Measurements from ENCODE around the gene EVL.
A peak's percentile ranks its signal among the peaks of the same experiment; 100 is the strongest.

Gene EVL

DNA sequence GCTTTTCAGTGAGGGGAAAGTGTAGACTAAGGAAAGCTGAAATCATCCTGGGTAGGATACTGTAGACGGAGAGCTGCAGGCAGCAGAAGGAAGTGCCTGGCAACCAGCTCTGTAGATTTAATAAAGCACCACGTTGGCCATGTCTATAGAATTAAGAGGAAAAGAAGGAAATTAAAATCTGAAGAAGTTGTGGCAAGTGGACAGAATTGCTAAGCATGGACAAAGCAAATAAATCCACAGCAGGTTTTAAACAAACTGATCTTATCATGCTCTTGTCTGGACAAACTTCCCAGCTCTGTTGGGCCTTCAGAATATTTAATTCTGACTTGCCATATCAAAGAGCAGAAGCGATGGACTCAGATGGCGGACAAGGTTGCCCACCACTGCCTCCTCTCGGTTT lies 27.2 kb upstream of the EVL start:
- DNase-seq (ENCODE audit: low spot score) = no peak

DNA sequence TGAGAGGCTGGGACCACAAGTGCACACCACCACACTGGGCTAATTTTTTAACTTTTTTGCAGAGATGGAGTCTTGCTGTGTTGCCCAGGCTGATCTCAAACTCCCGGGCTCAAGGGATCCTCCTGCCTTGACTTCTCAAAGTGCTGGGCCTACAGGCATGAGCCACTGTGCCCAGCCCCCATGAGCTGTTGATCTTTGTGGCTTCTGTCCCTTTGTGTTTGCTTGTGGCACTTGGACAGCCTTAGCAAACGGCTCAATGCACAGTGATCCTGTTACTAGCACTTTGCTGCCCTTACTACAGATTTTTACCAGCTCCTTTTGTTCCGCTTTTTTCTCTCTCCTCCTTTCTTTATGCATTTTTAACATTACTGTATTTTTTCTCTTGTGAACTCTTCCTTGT lies 25.3 kb upstream of the EVL start:
- DNase-seq (ENCODE audit: low spot score) = no peak

DNA sequence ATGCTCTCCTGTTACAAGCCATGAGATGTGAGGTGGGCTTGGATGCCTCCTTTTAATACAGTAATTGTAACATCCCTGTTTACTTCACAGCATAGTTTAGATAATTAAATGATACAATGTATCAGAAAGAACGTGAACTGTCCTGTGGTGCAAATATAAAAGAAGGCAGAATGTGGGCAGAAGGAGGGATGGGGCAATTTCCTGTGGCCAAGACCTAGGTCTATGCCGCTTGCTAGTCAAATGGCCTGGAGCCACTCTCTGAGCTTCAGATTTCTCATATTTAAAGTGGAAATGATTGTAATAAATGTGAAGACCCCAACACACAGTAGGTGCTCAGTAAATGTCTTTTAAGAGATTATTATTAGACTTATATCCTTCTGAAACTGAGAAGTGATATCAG lies 24.0 kb upstream of the EVL start:
- DNase-seq (ENCODE audit: low spot score) = no peak

DNA sequence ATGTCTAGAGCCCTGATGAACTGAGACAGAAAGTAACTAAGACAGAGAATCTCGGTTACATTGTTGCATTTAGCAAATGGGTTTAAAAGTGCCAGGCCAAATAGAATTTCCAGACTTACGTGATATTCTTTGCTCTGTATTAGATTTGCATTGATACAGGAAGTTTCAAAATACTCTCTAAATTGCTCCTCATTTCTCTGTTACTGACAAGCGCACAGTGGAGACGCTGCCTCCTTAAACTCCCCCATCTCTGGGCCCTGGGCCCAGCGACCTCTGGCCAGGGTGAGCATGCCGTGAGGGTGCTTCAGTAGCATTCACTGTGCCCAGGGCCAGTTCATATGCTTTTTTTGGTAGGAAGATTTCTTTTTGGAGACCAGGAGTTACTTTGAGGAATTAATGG lies 22.9 kb upstream of the EVL start:
- no peak for DNase-seq (ENCODE audit: low spot score)

DNA sequence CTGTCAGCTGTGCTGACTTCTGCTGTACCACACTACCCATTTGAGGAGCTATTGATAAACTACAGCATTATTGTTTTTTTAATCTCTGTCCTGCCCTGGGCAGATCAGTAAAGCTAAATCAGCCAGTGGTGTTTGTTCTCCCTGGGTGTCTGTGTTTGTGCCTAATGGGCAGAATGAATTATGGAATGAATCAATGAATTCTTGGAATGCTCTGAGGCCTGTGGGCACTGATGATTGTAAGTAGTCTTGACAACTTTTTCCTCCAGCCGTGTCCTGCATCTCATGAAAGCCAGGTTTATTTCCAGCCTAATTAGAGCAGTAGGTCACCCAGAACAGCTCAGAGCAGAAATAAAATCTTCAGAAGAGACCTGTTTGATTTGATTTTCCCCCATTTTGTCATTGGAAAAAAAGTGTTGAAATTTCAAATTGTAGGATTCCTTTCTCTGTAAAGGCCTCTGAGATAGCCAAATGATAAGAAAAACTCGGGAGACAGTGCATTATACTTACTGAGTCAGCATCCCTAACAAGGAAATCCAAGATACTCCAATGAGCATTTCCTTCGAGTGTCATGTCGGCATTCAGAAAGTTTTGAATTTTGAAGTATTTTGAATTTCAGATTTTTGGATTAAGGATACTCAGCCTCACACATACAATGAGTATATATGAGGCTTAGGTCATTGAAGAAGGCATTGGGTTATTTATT lies 19.4 kb upstream of the EVL start:
- DNase-seq (ENCODE audit: low spot score) = no peak

DNA sequence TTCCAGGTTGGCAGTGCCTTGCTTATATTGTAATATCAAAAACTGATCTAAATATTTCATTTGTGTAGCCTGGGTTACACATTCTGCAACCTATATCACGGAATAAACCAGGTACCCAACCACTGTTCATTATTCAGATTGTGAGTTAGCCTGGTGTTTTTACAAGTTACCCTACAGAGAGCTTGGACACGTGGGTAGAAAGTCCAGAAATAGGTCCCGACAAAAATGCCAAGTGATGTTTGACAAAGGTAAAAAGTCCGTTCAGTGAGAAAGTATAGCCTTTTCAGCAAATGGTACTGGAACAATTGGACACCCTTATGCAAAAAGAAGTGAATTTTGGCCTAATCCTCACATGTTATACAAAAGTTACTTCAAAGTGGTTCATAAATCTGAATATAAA lies 17.6 kb upstream of the EVL start:
- DNase-seq (ENCODE audit: low spot score) = no peak

DNA sequence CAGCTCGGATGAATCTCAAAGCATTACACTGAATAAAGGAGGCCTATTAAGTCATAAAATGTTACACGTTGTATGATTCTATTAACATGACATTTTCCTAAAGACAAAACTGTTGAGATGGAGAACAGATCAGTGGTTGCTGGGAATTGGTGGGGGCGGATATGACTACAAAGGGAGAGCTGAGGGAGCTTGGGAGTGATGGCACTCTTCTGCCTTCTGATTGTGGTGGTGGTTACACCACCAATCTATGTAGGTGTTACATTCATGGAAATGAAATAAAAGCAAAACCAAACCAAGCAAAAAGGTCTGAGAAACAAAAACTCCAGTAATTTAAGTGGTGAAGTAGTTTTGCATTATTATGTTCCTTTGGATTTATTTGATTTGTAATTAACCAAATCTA lies 16.4 kb upstream of the EVL start:
- no peak for DNase-seq (ENCODE audit: low spot score)

DNA sequence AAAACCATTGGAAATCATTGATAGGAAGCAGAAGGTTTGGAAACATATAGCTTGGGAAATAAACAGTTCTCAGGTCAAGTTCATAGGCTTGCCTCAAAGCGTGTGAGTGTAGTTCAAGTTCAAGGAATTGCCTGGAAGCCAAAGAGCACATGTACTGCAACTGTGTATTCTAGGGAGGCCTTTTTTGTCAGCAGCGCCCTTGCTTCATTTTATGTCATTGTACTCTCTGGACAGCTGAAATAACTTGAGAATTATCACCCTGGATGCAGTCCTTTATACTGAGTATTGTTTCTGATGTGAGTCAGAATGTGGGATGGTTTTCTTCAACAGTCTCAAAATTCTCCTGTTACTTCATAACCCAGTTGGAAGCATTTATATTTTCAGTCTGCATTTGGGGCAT lies 16.0 kb upstream of the EVL start:
- no peak for DNase-seq (ENCODE audit: low spot score)

DNA sequence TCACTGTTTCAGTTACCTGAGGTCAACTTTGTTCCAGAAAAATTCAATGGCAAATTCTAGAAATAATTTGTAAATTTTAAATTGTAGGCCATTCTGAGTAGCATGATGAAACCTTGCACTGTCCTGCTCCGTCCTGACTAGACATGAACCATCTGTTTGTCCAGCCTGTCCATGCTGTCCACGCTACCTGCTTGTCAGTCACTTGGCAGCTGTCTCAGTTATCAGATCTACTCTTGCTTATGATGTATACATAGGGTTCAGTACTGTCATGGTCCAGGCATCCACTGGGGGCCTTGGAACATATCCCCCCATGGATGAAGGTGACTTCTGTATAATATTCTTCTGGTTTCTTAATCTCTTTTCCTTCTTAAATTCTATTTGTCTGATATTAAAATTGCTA lies 14.1 kb upstream of the EVL start:
- no peak for DNase-seq (ENCODE audit: low spot score)

DNA sequence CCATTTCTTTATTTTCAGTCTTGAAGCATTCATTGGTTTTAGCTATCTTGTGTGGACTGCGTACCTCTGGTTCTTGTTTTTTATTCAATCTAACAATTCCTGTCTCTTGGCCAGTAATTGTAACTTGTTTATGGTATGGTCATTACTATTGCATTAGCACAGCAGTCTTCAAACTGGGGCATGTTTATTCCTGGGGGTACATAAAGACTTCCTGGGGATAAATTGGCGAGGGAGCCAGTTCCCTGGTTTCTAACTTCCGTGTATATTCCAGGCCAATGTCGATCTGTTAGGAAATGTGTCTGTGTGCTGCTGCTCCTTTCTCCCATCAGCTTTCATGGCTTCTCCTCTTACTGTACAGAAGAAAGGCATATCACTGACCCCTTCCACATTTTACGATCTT lies 13.7 kb upstream of the EVL start:
- no peak for DNase-seq (ENCODE audit: low spot score)

DNA sequence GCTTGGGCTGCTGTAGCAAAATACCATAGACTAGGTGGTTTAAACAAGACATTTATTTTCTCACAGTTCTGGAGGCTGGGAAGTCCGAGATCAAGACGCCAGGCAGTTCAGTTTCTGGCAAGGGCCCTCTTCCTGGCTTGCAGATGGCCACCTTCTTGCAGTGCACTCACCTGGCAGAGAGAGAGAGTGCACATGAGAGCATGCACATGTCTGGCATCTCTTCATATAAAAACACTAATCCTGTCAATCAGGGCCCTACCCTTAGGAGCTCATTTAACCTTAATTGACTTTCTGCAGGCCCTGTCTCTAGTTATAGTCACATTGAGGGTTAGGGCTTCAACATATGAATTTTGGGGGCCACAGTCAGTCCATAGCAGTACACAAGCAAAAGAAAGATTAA lies 12.4 kb upstream of the EVL start:
- no peak for DNase-seq (ENCODE audit: low spot score)

DNA sequence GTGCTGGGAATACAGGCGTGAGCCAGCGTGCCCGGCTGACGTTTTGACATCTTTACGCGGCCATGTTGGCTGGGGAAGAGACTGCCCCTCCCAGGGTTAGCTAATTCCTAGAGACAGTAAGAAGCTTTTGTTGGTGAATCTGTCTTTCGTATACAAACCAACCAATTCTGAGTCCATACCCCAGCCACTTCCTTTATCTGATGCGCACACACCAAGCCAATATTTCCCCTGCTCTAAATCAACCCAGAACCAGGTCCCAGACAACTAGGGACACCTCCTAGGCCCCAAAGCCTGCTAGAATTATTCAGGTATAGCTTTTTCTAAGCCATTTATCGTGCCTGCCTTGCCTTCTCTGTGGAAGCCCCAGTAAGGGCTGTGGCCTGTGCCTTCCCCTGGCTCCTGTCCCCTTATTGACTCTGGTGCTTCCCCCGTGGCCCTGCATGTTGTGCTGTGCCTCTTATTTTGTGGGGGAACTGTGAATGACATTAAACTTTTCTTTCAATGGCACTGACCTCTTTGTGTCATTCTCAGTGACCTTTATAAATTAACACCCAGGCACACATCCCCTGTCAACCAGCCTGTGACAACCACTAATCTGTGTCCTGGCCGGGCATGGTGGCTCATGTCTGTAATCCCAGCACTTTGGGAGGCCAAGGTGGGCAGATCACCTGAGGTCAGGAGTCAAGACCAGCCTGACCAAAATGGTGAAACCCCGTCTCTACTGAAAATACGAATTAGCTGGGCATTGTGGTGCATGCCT lies 10.7 kb upstream of the EVL start:
- no peak for DNase-seq (ENCODE audit: low spot score)

DNA sequence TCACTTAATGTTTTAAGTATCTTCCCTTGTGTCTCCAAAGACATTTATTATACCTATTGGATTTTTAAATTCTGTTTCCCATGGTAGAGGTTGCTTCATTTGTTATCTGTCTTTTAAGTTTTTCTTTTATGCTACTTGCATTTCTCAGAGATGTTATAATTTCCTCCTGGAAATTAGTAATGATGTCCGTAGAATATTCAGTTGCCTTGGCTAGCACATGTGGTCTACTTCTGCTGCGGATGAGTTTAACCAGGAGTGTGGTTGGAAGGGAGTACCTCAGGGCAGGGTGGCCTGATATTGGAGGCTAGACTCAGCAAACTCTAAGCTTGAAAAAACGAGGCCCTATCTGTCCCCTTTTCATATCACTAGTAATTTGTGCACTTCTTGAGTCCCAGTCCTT lies 8.8 kb upstream of the EVL start:
- no peak for DNase-seq (ENCODE audit: low spot score)

DNA sequence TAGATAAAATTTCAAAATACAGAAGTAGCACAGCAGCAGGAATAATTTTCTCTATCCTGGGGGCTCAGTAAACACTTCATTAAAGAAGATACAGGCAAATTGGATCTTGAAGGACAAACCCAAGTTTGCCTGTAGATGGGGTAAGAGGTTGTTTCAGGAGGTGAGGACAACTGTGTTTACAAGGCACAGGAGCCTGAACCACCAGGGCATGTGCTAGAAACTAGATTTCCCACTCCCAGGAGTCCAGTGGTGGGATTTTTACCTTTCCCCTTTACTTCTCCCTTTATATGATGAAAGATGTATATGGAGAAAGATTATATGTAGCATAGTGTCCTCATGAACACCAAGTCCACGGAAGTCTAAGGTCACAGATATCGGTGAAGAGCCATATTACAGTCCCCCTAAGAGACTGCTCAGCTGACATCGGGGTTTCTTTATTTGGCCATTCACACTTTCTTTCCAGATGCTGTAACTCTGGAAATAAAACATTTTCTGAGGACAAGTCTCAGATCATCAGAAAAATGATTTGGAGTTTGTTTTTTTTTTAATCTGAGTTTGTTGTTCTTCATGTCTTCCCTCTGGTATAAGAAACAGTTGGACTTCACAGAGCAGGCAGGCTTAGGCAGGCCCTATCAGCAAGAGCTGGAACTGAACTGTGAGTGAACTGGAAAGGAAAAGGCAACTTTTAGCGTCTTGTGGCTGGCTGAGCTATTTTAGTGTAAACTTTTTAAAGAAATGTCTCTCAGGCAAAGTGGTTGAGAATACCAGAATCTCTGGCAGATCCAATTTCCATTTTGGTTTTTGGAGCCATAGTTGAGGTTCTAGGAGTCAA lies 8.0 kb upstream of the EVL start:
- peak; percentile 39 for DNase-seq (ENCODE audit: low spot score)

DNA sequence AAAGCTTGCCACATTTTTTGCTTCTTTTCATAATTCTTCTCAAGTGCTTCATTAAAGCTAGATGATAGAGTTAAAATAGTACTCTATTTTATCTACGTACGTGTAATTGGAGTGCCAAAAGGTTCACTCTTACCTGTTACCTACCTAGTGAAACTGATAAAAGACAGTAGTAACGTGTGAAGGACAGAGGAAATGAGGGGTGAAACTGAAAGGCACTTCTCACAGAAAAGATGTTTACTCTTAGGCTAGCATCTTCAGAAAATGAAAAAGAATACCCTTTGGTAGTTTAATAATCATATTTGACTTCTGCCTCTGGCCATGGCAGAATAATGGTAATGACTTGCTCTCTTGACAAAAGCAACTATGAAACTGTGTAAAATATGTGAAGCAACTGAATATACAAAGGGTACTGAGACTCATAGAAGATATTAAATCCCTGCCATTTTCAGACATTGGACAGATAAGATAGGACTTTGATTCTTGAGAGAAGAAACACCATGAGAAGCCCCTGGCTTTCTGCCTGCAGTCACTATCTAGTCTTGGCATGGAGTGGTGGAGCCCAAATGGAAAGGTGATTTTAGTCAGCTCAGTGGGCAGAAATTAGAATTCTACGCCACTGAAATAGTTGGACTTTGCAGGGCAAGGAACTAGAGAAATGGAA lies 6.3 kb upstream of the EVL start:
- DNase-seq (ENCODE audit: low spot score) = no peak

DNA sequence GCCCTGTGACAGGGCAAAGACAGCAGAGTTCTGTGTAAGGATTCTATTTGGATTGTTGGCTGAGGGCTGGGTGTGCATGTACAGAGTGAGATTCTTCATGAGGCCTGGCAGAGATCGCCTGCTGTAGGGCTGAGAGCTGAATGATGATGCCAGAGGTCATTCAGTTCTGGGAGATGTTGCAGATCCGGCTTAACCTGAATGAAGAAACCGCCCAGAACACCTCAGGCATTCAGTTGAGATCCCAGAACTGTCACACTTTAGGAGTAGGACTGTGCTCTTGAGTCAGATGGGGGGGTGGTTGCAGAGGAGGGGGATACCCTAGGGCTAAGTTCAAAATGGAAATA lies 5.8 kb upstream of the EVL start:
- no peak for DNase-seq (ENCODE audit: low spot score)

DNA sequence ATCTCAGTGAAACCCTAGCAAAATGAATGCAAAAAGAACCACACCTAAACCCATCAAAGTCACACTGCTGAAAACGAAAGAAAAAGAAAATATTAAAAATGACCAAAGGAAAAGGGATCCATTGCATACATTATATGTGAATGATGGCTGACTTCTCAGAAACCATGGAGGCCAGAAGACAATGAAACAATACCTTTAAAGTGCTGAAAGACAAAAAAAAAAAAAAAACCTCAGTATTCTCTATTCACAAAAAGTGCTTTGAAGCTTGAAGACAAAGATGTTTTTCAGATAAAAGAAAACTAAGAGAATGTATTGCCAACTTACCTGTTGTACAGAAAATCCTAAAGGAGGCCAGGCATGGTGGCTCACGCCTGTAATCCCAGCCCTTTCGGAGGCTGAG lies 4.5 kb upstream of the EVL start:
- DNase-seq (ENCODE audit: low spot score) = no peak

DNA sequence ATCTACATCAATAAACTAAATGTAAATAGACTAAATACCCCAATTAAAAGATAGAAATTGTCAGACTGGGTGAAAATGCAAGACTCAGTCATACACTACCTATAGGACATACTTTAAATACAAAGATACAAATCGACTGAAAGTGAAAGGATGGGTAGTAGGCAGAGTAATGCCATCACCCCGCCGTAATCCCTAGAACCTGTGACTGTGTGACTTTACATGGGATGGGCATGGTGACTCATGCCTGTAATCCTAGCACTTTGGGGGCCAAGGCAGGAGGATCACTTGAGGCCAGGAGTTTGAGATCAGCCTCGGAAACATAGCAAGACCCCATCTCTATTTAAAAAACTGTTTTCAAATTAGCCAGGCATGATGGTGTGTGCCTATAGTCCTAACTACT lies 2.6 kb upstream of the EVL start:
- DNase-seq (ENCODE audit: low spot score) = no peak

DNA sequence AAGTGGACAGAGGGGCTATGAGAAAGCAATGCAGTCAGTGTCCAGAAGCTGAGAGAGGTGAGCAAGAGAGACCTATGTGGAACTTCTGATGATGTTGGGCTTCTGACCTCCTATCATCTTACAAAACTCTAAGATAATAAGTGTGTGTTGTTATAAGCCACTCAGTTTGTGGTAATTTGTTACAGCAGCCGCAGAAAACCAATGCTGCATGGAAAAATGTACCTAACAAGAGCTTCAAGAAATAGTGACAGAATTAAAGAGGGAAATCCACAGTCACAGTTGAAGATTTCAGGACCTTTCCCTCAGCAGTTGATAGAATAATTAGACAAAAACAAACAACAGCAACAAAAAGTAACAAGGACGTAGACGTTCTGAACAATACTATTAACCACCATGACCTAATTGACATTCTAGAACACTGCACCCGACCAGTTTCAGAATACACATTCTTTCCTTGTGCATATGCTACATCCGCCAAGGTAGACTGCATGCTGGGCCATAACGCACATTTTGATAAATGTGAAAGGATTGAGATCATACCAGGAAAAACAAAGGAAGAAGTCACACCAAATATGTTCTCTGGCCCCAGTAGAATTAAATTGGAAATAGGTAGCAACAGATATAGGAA lies 1.8 kb upstream of the EVL start:
- DNase-seq (ENCODE audit: low spot score) = no peak

DNA sequence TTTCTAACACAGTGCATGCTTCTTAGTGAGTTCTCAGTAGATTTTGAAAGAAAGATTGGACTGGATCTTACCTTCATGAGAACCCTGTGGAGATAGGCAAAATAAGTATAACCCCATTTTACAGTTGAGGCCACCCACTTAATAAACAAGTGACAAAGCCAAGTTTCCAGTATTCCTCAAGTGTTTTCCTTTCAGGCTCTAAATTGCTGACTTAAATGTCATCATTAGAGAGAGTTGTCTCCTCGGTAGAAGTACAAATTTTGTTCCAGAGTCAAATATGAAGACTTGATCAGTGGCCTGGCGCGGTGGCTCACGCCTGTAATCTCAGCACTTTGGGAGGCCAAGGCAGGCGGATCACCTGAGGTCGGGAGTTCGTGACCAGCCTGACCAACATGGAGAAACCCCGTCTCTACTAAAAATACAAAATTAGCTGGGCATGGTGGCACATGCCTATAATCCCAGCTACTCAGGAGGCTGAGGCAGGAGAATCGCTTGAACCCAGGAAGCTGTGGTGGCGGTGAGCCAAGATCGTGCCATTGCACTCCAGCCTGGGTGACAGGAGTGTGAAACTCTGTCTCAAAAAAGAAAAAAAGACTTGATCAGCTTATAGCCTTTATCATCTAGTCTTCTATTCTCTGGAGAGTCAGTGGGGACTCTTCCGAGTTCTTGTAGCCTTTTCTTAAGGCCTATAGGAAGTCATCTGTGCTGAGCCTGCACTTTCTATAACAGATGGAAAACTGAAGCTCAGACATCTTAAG lies 708 bp upstream of the EVL start:
- DNase-seq (ENCODE audit: low spot score) = peak; percentile 13

DNA sequence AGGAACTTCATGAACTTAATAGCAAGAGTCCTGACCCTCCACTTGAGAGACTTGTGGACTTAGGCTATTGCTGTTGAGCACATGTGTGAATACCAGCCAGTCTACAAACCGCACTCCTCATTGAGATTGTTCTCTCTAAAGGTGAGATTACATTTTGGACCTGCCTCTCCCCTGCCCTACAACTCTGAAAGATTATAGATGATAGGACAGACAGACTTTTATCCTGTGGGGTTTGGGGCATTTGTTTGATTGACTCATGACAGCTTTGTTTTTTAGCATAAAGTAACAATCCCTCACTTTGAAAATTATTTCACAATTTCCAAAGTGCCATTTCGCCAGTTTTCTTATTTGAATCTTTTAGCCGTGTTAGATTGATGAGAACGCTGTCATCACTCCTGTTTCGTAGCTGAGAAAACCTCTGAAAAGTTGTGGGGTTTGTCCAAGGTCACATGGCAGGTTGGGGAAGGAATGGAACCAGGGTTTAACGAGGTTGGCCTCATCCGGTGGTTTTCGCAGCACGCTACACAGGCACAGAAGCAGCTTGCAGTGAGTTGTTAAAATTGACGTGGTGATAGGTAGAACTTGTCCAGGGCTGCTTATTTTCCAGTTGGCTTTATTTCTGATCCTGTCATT lies 836 bp downstream of the EVL start:
- DNase-seq (ENCODE audit: low spot score) = peak; percentile 37
